Right atrium auricular region (tissue), 2 donors: ENCODE measurements around the gene MAN2A1. TPM values are rescaled to one million over a fixed set of nuclear protein-coding genes. Genes with fewer than 3 reads are reported as not detected.
A peak's percentile ranks its signal among the peaks of the same experiment; 100 is the strongest.

Source experiments
- DNase-seq: peaks from one replicate; pipeline ENCODE4 v3.0.0-alpha.2; 2019; ENCODE audit warnings: low spot score
- H3K27ac ChIP-seq, 2 donors: fragments of 200-600 bp; sonication (generic); 1 replicate in 1 of 2; 2 replicates in 1 of 2; pipeline ENCODE4 v1.5.1; 2016 to 2019
- H3K27me3 ChIP-seq, 2 donors: fragments of 200-600 bp; sonication (generic); one replicate each; pipeline versions ENCODE4 v1.5.1 to v1.6.0; 2017 to 2019
- H3K36me3 ChIP-seq: fragments of 200-600 bp; sonication (generic); one replicate; pipeline ENCODE4 v1.5.1; 2016
- H3K4me1 ChIP-seq, 2 donors: fragments of 200-600 bp; sonication (generic); one replicate each; pipeline versions ENCODE4 v1.5.1 to v1.6.0; 2017 to 2019
- H3K4me3 ChIP-seq, 2 donors: fragments of 200-600 bp; sonication (generic); 1 replicate in 1 of 2; 2 replicates in 1 of 2; pipeline ENCODE4 v1.5.1; 2017 to 2019; ENCODE audit warnings: mild to moderate bottlenecking in 1 of 2, moderate library complexity in 1 of 2
- H3K9me3 ChIP-seq, 2 donors: fragments of 200-600 bp; sonication (generic); one replicate each; pipeline ENCODE4 v1.5.1; 2019
- total RNA-seq, 2 donors: library from RNA; depleted of rRNA; stranded (reverse); fragments of >200 nt; gene quantifications; one replicate each; pipeline ENCODE4 v1.1.0, GENCODE V29; 2016
- TF ChIP-seq, protein P1 (sequence below), 2 donors: fragments of 200-600 bp; sonication (generic); IDR thresholded peaks; one replicate each; pipeline ENCODE4 v1.5.1; 2019; ENCODE audit warnings: antibody characterized with exemption in 2 of 2

The MAN2A1 gene
- total RNA-seq, 2 donors from 2014 or later = 10.0 to 10.4 TPM

DNA sequence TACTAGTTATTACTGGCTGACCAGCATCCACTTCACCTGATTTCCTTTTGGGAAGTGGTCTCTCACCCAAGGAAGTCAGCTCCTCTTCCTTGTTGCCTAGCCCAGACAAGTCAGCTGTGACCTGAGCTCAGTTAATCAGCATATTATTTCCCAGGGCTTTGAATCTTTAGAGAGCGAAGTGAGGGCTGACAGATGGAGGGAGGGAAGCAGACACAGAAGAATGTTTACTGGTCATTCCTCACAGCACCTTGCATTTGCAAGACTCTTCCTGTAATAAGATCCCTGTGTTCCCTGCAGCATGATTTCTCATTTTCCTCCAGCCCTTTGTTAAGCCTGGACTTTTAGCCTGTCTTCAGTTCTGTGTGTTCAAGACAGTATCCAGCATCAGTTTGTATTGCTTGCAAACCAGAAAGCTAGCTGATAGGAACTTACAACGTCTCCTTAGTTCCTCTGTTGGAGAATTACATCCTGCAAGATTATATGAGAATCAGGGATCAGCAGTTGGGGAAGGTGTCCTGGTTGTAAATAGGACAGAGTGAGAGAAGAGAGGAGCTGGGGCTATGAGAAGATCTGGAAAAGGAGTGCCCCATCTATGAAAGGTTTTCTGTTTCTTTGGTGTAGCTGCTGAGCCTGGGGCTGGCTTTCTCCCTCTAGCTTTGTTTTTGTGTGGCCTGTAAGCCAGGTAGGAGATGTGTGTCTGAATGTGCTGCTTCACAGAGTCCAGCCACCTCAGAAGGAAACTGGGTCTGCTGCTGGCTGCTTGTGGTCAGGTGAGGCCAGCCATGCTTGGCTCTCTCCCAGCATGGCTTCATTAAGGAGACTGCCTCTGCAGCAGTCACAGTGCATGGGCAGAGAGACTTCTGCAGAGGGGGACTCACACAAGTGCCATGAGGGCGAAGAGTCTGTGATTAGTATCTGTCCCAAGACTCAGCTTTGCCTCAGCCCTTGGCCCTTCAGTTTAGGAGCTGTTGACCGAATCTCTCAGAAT is 50.3 kb downstream of the MAN2A1 start:
- TF ChIP-seq, protein P1, sequence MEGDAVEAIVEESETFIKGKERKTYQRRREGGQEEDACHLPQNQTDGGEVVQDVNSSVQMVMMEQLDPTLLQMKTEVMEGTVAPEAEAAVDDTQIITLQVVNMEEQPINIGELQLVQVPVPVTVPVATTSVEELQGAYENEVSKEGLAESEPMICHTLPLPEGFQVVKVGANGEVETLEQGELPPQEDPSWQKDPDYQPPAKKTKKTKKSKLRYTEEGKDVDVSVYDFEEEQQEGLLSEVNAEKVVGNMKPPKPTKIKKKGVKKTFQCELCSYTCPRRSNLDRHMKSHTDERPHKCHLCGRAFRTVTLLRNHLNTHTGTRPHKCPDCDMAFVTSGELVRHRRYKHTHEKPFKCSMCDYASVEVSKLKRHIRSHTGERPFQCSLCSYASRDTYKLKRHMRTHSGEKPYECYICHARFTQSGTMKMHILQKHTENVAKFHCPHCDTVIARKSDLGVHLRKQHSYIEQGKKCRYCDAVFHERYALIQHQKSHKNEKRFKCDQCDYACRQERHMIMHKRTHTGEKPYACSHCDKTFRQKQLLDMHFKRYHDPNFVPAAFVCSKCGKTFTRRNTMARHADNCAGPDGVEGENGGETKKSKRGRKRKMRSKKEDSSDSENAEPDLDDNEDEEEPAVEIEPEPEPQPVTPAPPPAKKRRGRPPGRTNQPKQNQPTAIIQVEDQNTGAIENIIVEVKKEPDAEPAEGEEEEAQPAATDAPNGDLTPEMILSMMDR (IDR thresholded peaks at IDR 0.05) = no peak
- Histone ChIP-seq H3K9me3 (no peaks in the 10 kb centered on the region), H3K4me1 (peaks cover 0 to 24% of the 10 kb centered on the region in 2 donors), H3K36me3 (no peaks in the 10 kb centered on the region), H3K27ac (no peak overlapping the region), H3K4me3 (no peak overlapping the region), H3K27me3 (no peaks in the 10 kb centered on the region)
- DNase-seq = no peak

DNA sequence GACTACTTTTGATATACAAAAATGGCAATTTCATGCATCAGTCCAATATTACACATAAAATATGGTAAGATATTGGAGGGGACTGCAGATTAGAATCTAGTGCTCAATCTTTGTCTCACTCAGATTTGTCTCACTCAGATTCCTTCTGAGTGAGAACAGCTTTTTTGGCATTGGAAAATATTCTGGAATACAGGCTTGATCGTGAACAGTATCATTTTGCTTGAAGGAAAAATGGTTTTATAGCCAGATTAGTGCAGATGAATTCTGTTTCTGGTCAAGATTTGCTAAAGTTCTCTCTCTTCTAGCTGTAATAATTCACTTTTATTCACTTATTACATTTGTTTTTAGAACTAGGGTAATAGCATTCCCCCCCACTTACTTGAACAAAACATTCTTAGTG is 51.2 kb downstream of the MAN2A1 start:
- Histone ChIP-seq H3K9me3 (no peaks in the 10 kb centered on the region), H3K36me3 (no peaks in the 10 kb centered on the region), H3K4me1 (peaks cover 0 to 24% of the 10 kb centered on the region in 2 donors), H3K4me3 (no peak overlapping the region), H3K27ac (no peak overlapping the region), H3K27me3 (no peaks in the 10 kb centered on the region)
- no peak for DNase-seq
- TF ChIP-seq, protein P1 (IDR thresholded peaks at IDR 0.05) = no peak

DNA sequence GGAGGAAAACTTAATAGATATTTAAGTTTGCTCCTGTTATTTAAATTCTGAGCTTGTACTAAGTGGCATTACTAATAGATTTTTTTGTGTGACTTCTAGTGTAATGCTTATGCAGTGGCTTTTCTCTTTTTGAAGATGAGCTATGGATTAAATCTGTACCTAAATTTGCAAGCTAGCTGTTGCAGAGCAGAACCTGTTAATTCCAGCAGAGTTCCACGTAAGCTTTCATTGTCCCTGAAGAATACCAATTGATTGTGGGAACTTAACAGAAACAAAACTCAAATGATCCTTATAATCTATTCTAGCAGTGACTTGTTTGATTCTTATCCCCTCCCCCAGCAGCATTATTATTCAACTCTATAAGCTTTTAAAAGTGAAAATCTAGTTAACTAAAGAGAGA is 51.7 kb downstream of the MAN2A1 start:
- Histone ChIP-seq H3K27ac (no peak overlapping the region), H3K4me1 (peaks cover 0 to 24% of the 10 kb centered on the region in 2 donors), H3K9me3 (no peaks in the 10 kb centered on the region), H3K27me3 (no peaks in the 10 kb centered on the region), H3K4me3 (no peak overlapping the region), H3K36me3 (no peaks in the 10 kb centered on the region)
- no peak for DNase-seq
- TF ChIP-seq, protein P1 (IDR thresholded peaks at IDR 0.05) = no peak

DNA sequence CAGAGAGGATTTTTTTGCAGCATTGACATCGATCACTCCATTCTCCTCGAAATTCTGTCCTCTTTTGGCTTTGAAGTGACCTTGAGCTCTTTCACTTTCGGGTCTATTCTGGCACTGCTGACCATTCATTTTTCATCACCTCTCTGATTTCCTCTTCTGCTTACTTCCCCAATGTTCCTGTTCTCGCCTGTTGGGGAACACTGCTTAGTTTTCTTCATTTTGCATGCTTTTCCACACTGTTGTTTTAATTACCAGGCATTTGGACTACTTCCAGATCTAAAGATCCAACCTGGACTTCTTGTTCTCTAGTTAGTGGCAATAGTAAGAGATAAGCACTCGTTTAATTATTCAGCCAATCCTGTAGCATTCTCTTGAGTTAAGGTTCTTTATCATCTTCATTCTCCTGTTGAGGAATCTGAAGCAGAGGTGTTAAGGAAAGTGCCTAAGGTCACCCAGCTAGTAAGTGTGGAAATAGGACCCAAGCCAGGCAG is 53.4 kb downstream of the MAN2A1 start:
- Histone ChIP-seq H3K27me3 (no peaks in the 10 kb centered on the region), H3K9me3 (no peaks in the 10 kb centered on the region), H3K36me3 (no peaks in the 10 kb centered on the region), H3K4me1 (peaks cover 0 to 24% of the 10 kb centered on the region in 2 donors), H3K4me3 (no peak overlapping the region), H3K27ac (peak overlapping the region in 1 of 2 donors; percentile 33)
- no peak for DNase-seq
- TF ChIP-seq, protein P1 (IDR thresholded peaks at IDR 0.05) = no peak

DNA sequence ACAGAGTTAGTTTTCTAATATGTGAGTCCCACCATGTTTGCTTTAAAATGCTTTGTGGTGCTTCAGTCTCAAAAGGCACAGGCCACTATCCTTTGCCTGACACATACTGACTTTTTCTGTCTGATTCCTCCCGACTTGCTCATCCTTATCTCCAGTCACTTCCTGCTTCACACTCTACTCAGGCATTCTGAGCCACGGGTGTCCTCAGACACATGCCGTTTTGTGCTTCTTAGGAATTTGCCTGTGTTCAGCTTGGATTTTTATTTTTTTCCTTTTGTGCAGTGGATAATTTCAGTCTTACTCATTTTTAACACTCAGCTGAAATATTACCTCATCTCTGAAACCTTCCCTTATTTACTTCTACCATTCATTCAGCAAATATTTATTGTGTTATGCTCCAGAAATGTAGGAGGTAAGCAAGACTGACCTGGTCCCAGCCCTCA is 54.1 kb downstream of the MAN2A1 start:
- H3K27ac ChIP-seq = peak overlapping the region in 1 of 2 donors; percentile 33
- H3K36me3 ChIP-seq = no peaks in the 10 kb centered on the region
- no peaks in the 10 kb centered on the region for H3K9me3 ChIP-seq
- TF ChIP-seq, protein P1 (IDR thresholded peaks at IDR 0.05) = no peak
- DNase-seq = no peak
- no peak overlapping the region for H3K4me3 ChIP-seq
- H3K4me1 ChIP-seq = peaks cover 0 to 24% of the 10 kb centered on the region in 2 donors
- no peaks in the 10 kb centered on the region for H3K27me3 ChIP-seq
